GM18502 (cell line): ENCODE results near the gene COL1A2.
A peak's percentile ranks its signal among the peaks of the same experiment; 100 is the strongest.

ENCODE experiments used
- ATAC-seq: cut with Tn5 transposase; IDR thresholded peaks from one replicate; pipeline ENCODE4 v1.9.1; 2021; ENCODE audit warnings: mild to moderate bottlenecking; ENCODE audit not compliant: unreplicated experiment, poor library complexity

The COL1A2 gene

DNA sequence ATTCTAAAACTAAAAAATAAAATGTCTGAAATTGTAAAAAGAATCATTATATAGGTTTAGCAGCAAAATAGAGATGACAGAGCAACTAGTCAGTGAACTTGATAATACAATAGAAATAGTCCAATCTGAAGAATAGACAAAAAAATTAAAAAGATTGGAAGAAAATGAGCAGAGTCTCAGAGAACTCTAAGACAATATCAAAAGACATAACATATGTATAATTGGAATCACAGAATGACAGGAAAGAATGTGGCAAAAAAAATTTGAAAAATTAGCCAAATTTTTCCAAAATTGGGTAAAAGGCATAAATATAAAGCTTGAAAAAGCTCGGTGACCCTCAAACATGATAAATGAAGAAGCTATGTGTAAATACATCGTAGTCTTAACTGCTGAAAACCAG lies 76.9 kb downstream of the COL1A2 start:
- ATAC-seq, result no peak

DNA sequence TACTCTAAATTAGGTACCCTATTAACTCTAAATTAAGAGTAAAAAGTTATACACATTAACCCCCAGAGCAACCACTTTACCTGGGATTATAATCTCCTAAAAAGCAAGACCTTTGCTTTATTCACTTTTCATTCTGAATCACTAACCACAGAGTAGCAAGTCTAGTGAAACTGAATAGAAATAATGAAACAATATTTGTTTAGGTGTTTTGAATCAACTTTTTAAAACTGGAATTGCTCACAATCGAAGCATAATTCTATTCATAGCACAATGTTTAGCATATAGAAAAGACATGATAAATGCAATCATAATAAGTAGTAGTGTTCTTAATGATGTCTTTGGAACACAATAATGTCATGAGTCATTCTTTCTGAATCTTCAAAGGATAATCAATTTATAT lies 77.9 kb downstream of the COL1A2 start:
- peak; percentile 62 for ATAC-seq

DNA sequence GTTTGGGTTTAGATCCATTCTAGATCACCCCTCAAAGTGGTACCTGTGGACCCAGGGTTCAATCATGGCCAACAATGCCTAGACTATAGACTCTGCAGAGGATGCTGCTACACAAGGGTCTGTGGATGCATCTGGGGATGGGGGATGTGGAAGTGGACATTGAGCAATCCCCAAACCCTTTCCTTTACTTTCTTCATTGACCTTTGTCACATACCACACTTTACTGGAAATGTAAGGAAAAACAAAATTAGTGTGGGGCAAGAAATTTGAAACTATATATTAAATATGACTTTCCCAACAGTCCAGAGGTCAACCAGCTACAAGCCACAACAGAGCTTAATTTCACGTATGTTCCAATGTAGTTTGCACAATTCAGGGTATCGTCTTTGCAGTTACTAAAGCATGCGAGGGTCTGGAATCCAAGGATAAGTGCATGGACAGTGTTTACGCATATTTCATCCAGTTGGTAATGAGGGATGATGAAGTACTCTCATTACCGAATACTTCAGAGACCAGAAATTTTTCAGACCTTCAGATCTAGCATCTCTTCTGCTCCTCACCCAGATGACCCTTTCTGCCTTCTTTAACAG lies 81.7 kb downstream of the COL1A2 start:
- no peak for ATAC-seq

DNA sequence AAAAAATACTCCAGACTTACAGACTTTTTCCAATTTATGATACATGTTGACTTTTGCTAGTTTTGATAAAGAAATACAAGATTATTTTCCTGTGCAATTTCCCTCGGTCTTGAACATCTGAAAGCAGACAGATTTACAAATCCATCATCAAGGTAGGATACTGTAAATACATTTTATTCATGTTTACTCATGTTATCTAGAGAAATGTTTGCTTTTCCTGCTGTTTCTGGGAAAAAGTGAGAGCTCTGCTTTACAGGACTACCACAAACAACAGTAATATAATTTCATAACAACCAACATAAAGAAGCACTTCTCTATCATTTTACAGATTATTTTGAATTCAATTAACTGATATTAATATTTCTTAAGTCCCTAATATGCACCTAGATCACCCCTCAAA lies 83.2 kb downstream of the COL1A2 start:
- no peak for ATAC-seq

DNA sequence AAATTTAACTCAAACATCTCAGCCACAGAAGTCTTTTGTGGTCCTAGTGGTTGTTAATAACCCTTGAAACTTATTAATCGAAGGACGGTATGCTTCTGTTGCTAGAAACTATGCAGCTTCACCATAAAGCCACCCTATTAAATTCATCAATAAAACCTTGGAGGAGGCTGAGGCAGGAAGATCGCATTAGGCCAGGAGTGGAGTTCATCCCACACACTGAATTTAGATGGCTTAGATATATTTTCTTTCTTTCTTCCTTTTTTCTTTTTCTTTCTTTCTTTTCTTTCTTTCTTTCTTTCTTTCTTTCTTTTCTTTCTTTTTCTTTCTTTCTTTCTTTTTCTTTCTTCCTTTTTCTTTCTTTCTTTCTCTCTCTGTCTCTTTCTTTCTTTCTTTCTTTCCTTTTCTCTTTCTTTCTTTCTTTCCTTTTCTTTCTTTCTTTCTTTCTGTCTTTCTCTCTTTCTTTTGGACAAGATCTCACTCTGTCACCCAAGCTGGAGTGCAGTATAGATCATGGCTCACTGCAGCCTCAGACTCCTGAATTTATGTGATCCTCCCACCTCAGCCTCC lies 84.0 kb downstream of the COL1A2 start:
- ATAC-seq, result no peak
